Uterus (tissue), 4 donors: ENCODE data around the gene GLP1R. TPM values are rescaled to one million over a fixed set of nuclear protein-coding genes. Genes with fewer than 3 reads are reported as not detected.

Experiments
- DNase-seq, 2 donors: peaks; one replicate each; pipeline ENCODE4 v3.0.0-alpha.2; 2019 to 2020
- H3K27ac ChIP-seq, 2 donors: fragments of 200-600 bp; sonication (generic); 1 replicate in 1 of 2; 2 replicates in 1 of 2; pipeline ENCODE4 v1.5.1; 2016 to 2018
- H3K27me3 ChIP-seq, 2 donors: fragments of 200-600 bp; sonication (generic); one replicate each; pipeline ENCODE4 v1.5.1; 2018 to 2019; ENCODE audit warnings: control low read depth in 1 of 2
- H3K36me3 ChIP-seq, 2 donors: fragments of 200-600 bp; sonication (generic); one replicate each; pipeline ENCODE4 v1.5.1; 2019; ENCODE audit warnings: control low read depth in 1 of 2
- H3K4me1 ChIP-seq, 2 donors: fragments of 200-600 bp; sonication (generic); one replicate each; pipeline ENCODE4 v1.5.1; 2018 to 2019; ENCODE audit warnings: control low read depth in 1 of 2
- H3K4me3 ChIP-seq, 2 donors: fragments of 200-600 bp; sonication (generic); 1 replicate in 1 of 2; 2 replicates in 1 of 2; pipeline ENCODE4 v1.5.1; 2018 to 2019; ENCODE audit warnings: mild to moderate bottlenecking in 1 of 2
- H3K9me3 ChIP-seq, 2 donors: fragments of 200-600 bp; sonication (generic); one replicate each; pipeline ENCODE4 v1.5.1; 2019; ENCODE audit warnings: control low read depth in 1 of 2
- CTCF ChIP-seq, 4 experiments: fragments of 200-600 bp in 2 of 4; fragments of 450-650 bp in 2 of 4; sonication (generic) in 2 of 4; IDR thresholded peaks; one replicate each; pipeline ENCODE4 v1.5.1; 2016 to 2019; ENCODE audit warnings: antibody characterized with exemption in 4 of 4, mild to moderate bottlenecking in 2 of 4, moderate library complexity in 1 of 4
- POLR2A ChIP-seq, 2 donors: fragments of 450-650 bp; IDR thresholded peaks; one replicate each; pipeline ENCODE4 v1.6.1; 2016; ENCODE audit warnings: antibody characterized with exemption in 2 of 2, mild to moderate bottlenecking in 1 of 2, moderate library complexity in 1 of 2
- intact Hi-C: fragments of 100-400 bp; cut with DNase I; formaldehyde crosslinking; loops from one replicate; pipeline ENCODE4 v1.15.1; 2023; ENCODE audit warnings: low total_unique reads
- total RNA-seq, 4 donors: library from RNA; depleted of rRNA in 3 of 4; stranded (reverse); fragments of >200 nt in 3 of 4; gene quantifications; one replicate each; pipeline versions ENCODE4 v1.1.0 to v1.2.4, GENCODE V29; 2014 to 2023
- donor health status: DM: yes; HTN: yes; CAD: no.

The GLP1R gene
- total RNA-seq, 4 donors from 2014 or later: 0.55 TPM; not detected in 3

- no peaks in the 10 kb centered on the region for H3K9me3 ChIP-seq
- H3K36me3 ChIP-seq: no peaks in the 10 kb centered on the region
- no peaks in the 10 kb centered on the region for H3K27me3 ChIP-seq
- no peak for TF ChIP-seq POLR2A (IDR thresholded peaks at IDR 0.05)
- TF ChIP-seq CTCF (IDR thresholded peaks at IDR 0.05): no peak
- H3K27ac ChIP-seq: no peak overlapping the region
- H3K4me1 ChIP-seq: no peaks in the 10 kb centered on the region
- no peak for DNase-seq
- intact Hi-C loops: no loop called here
- H3K4me3 ChIP-seq: no peak overlapping the region
These were observed 19.8 kb downstream of the GLP1R start for GRCh38 chr6:39068391-39068790.

- H3K4me1 ChIP-seq: no peaks in the 10 kb centered on the region
- TF ChIP-seq CTCF (IDR thresholded peaks at IDR 0.05) (no peak), POLR2A (IDR thresholded peaks at IDR 0.05) (no peak)
- no peaks in the 10 kb centered on the region for H3K27me3 ChIP-seq
- no peak overlapping the region for H3K27ac ChIP-seq
- intact Hi-C loops: no loop called here
- DNase-seq: no peak
- H3K4me3 ChIP-seq: no peak overlapping the region
- no peaks in the 10 kb centered on the region for H3K36me3 ChIP-seq
- H3K9me3 ChIP-seq: no peaks in the 10 kb centered on the region
These were observed 24.2 kb downstream of the GLP1R start for GRCh38 chr6:39072830-39073229.

DNA sequence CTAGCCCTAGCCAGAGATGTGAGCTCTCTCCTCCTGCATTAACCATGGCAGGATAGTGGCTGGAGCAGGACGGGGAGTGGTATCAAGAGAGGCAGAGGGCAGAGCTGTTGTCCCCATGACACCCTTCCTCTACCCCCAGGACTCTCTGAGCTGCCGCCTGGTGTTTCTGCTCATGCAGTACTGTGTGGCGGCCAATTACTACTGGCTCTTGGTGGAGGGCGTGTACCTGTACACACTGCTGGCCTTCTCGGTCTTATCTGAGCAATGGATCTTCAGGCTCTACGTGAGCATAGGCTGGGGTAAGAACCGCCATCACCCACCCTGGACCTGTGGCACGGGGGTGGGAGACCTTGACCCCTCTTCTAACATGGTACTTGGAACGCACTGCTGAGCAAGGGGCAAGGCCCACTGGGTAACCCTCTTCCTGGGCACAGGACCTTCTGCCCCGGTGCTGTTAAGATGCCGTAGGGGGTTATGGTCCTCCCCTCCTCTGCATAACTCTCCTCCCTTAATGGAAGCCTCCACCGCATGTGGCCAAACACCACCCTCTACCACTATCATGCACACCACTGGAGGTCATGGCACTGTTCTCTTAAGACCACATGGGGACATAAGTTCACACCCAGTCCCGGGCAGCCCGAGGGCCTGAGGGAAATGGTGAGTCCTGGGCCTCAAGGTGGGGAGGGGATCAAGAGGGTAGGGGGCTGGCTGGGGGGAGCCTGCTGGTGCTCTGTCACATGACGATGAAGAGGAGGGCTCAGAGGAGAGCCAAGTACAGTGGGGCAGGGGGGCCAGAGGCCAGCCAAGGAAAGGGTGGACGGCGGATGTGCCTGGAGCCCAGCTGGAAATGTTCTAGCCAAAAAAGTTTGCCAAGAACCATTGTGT lies 25.1 kb downstream of the GLP1R start:
- TF ChIP-seq CTCF (IDR thresholded peaks at IDR 0.05) (no peak), POLR2A (IDR thresholded peaks at IDR 0.05) (no peak)
- no peak for DNase-seq

DNA sequence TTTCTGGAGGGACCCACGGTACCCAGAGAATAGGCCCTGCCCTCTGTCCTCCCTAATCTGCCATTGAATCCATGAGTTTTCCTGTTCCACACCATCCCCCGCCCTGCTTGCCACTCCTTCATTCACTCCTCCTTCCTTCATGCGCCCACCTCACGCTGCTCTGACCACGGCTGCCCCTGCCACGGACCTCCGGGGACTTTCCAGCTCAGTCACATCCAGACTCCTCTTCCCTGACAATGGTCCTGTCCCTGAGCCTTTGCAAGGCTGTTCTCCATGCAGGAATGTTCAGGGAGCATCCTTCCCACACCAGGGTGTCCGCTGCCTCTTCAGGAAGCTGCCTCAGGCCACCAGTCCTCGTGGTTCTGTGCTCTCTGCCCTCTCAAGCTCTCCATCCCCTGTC lies 25.9 kb downstream of the GLP1R start:
- Histone ChIP-seq H3K9me3 (no peaks in the 10 kb centered on the region), H3K4me1 (no peaks in the 10 kb centered on the region), H3K36me3 (no peaks in the 10 kb centered on the region), H3K27ac (no peak overlapping the region), H3K27me3 (no peaks in the 10 kb centered on the region), H3K4me3 (no peak overlapping the region)
- DNase-seq: no peak
- intact Hi-C loops: no loop called here
- no peak for TF ChIP-seq POLR2A (IDR thresholded peaks at IDR 0.05)
- TF ChIP-seq CTCF (IDR thresholded peaks at IDR 0.05): no peak

More for the DNA sequence above, 25.1 kb downstream of the GLP1R start:
- no peaks in the 10 kb centered on the region for H3K9me3 ChIP-seq
- H3K27ac ChIP-seq: no peak overlapping the region
- no peaks in the 10 kb centered on the region for H3K4me1 ChIP-seq
- H3K27me3 ChIP-seq: no peaks in the 10 kb centered on the region
- intact Hi-C loops: no loop called here
- H3K36me3 ChIP-seq: no peaks in the 10 kb centered on the region
- H3K4me3 ChIP-seq: no peak overlapping the region

DNA sequence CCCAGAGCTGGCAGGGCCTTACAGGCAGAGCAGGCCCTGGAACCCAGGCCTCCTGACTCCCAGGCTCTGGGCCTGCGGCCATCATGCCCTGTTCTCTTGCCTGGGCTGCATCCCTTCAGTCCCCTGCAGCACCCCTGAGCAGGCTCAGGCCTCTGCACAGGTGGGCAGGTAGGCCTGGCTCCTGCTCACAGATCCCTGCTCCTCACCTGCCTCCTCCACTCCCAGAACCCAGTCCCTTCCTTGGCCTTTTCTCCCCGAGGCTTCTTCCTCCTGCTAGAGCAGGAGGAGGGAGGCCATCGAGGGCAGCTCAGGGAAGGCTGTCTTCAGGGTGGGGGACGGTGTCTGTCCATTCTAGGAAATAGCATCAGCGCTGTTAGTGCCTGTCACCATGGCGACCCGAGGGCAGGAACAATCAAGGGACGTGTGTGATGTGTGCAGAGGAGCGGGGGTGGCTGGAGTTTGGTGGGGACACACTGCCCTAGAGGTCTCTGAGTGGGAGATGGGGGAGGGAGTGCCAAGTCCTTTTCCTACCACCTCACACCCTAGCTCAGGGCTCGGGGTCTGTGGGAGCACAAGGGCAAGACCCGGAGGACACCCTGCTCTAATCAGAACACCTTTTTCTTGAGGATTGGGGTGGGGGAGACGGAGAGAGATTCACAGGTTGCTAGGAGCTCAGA lies 26.6 kb downstream of the GLP1R start:
- Histone ChIP-seq H3K9me3 (no peaks in the 10 kb centered on the region), H3K36me3 (no peaks in the 10 kb centered on the region), H3K27ac (no peak overlapping the region), H3K27me3 (no peaks in the 10 kb centered on the region), H3K4me1 (no peaks in the 10 kb centered on the region), H3K4me3 (no peak overlapping the region)
- intact Hi-C loops: no loop called here
- TF ChIP-seq CTCF (IDR thresholded peaks at IDR 0.05) (no peak), POLR2A (IDR thresholded peaks at IDR 0.05) (no peak)
- no peak for DNase-seq
